B cell (primary cell): ENCODE results near the gene RCSD1. TPM values are rescaled to one million over a fixed set of nuclear protein-coding genes. Genes with fewer than 3 reads are reported as not detected.

ENCODE experiments used
- ATAC-seq: fragments of 200-7000 bp; cut with Tn5 transposase; one replicate; pipeline ENCODE4 v1.10.0; 2021; ENCODE audit warnings: low read depth, mild to moderate bottlenecking, moderate number of reproducible peaks, moderate library complexity
- CTCF ChIA-PET: fragments of 350-600 bp; sonication (Branson Sonifier 250); formaldehyde crosslinking; loops from one replicate; lab custom pipeline; 2021; ENCODE audit warnings: antibody characterized with exemption, inconsistent platforms; lab: Charles Lee
- POLR2A ChIA-PET: fragments of 350-600 bp; sonication (Branson Sonifier 250); formaldehyde crosslinking; loops from one replicate; lab custom pipeline; 2021; ENCODE audit warnings: antibody characterized with exemption; lab: Charles Lee
- DNase-seq: peaks from one replicate; pipeline ENCODE4 v3.0.0; 2013
- H2AFZ ChIP-seq: 2 replicates; pipeline ENCODE4 v1.6.1; 2012; ENCODE audit warnings: mild to moderate bottlenecking, low read depth, low read length; ENCODE audit not compliant: insufficient read depth, poor library complexity, severe bottlenecking
- H3K27ac ChIP-seq, 2 donors: 1 replicate in 1 of 2; 2 replicates in 1 of 2; pipeline ENCODE4 v1.5.1; 2012 to 2013; ENCODE audit warnings: low read length in 2 of 2, mild to moderate bottlenecking in 2 of 2, moderate library complexity in 1 of 2
- H3K27me3 ChIP-seq, 4 experiments: fragments of 200-600 bp in 1 of 4; sonication (generic) in 1 of 4; replicated peaks in 1 of 4; 1 replicate in 2 of 4; 2 replicates in 2 of 4; pipeline versions ENCODE4 v1.6.1 to v1.7.0; 2013 to 2016; ENCODE audit warnings: low read length in 3 of 4, mild to moderate bottlenecking in 2 of 4, mixed read lengths in 1 of 4, moderate library complexity in 1 of 4; ENCODE audit not compliant: insufficient read depth in 4 of 4, control insufficient read depth in 3 of 4; ENCODE audit errors: control extremely low read depth in 1 of 4
- H3K36me3 ChIP-seq, 2 experiments: replicated peaks in 1 of 2; 1 replicate in 1 of 2; 2 replicates in 1 of 2; pipeline versions ENCODE4 v1.6.1 to v1.7.1; 2013; ENCODE audit warnings: low read length in 1 of 2; ENCODE audit not compliant: insufficient read depth in 2 of 2, control insufficient read depth in 1 of 2; ENCODE audit errors: control extremely low read depth in 1 of 2, extremely low read depth in 1 of 2
- H3K4me1 ChIP-seq, 2 donors: fragments of 200-600 bp in 1 of 2; sonication (generic) in 1 of 2; 1 replicate in 1 of 2; 2 replicates in 1 of 2; pipeline versions ENCODE4 v1.5.1 to v1.6.1; 2013 to 2017; ENCODE audit warnings: low read length in 2 of 2; ENCODE audit not compliant: control insufficient read depth in 2 of 2, insufficient read depth in 2 of 2
- H3K4me2 ChIP-seq: replicated peaks from 2 replicates; pipeline ENCODE3; 2012; ENCODE audit warnings: mild to moderate bottlenecking, low read depth, low read length; ENCODE audit not compliant: poor library complexity, severe bottlenecking
- H3K4me3 ChIP-seq, 5 experiments: fragments of 200-600 bp in 1 of 5; sonication (generic) in 1 of 5; 1 replicate in 3 of 5; 2 replicates in 2 of 5; pipeline versions ENCODE4 v1.5.1 to v1.7.0; 2011 to 2016; ENCODE audit warnings: low read length in 4 of 5, mild to moderate bottlenecking in 4 of 5, low read depth in 2 of 5, control low read depth in 1 of 5, moderate library complexity in 1 of 5; ENCODE audit not compliant: insufficient read depth in 1 of 5; ENCODE audit errors: control extremely low read depth in 1 of 5, extremely low read depth in 1 of 5
- H3K79me2 ChIP-seq: fragments of 200-600 bp; sonication (generic); one replicate; pipeline ENCODE4 v1.6.0; 2016; ENCODE audit warnings: low read length; ENCODE audit not compliant: control insufficient read depth, insufficient read depth
- H3K9ac ChIP-seq: fragments of 200-600 bp; sonication (generic); 2 replicates; pipeline ENCODE4 v1.6.1; 2017; ENCODE audit warnings: mild to moderate bottlenecking, low read length, moderate library complexity
- H3K9me3 ChIP-seq, 3 donors: one replicate each; pipeline versions ENCODE4 v1.6.1 to v1.7.1; 2013; ENCODE audit warnings: low read length in 2 of 3; ENCODE audit not compliant: control insufficient read depth in 2 of 3, insufficient read depth in 1 of 3; ENCODE audit errors: control extremely low read depth in 1 of 3
- H4K20me1 ChIP-seq: 2 replicates; pipeline ENCODE4 v1.6.0; 2012; ENCODE audit warnings: mild to moderate bottlenecking, low read length; ENCODE audit not compliant: insufficient read depth, control insufficient read depth, poor library complexity, severe bottlenecking
- H3K27ac Mint-ChIP-seq: one replicate; pipeline ENCODE4 v1.8.0; 2021; ENCODE audit warnings: mixed read lengths
- H3K27me3 Mint-ChIP-seq: one replicate; pipeline ENCODE4 v1.8.0; 2021; ENCODE audit warnings: mixed read lengths
- H3K4me1 Mint-ChIP-seq: one replicate; pipeline ENCODE4 v1.8.0; 2021; ENCODE audit warnings: mixed read lengths
- H3K4me3 Mint-ChIP-seq: one replicate; pipeline ENCODE4 v1.8.0; 2021; ENCODE audit warnings: mixed read lengths
- H3K9me3 Mint-ChIP-seq: one replicate; pipeline ENCODE4 v1.8.0; 2022; ENCODE audit warnings: mixed read lengths; ENCODE audit not compliant: insufficient read depth
- EZH2 ChIP-seq: IDR thresholded peaks from 2 replicates; pipeline ENCODE4 v1.6.1; 2012; ENCODE audit warnings: borderline replicate concordance, low read depth, mild to moderate bottlenecking, moderate library complexity, low read length; ENCODE audit not compliant: insufficient read depth, poor library complexity, severe bottlenecking
- WGBS: methylation state at CpG from one replicate; pipeline ENCODE4 v1.1.5; 2013; ENCODE audit warnings: missing lambda C conversion rate; ENCODE audit not compliant: insufficient coverage; 5-methylcytosine and 5-hydroxymethylcytosine counted together
- intact Hi-C: fragments of 100-400 bp; cut with micrococcal nuclease; formaldehyde crosslinking; loops from one replicate; pipeline ENCODE4 v1.10.0; 2022
- polyA plus RNA-seq: library from polyadenylated mRNA; depleted of rRNA; stranded (reverse); fragments of >200 nt; gene quantifications from 2 replicates; pipeline ENCODE4 v1.2.3, GENCODE V29; 2012
- total RNA-seq, 2 donors: library from RNA; stranded (reverse); fragments of 120-200 nt in 1 of 2; gene quantifications; 1 replicate in 1 of 2; 2 replicates in 1 of 2; pipeline versions ENCODE4 v1.2.3 to v1.2.4, GENCODE V29; 2013 to 2022
- TF ChIP-seq, protein P1 (sequence below): fragments of 200-600 bp; IDR thresholded peaks from one replicate; pipeline ENCODE4 v1.8.0; 2022; ENCODE audit warnings: antibody characterized with exemption, mild to moderate bottlenecking

RCSD1 gene
- total and polyA plus RNA-seq, 2 donors (not counting 1 experiment from before 2014, with no cell fraction given), result 129 to 525 TPM

DNA sequence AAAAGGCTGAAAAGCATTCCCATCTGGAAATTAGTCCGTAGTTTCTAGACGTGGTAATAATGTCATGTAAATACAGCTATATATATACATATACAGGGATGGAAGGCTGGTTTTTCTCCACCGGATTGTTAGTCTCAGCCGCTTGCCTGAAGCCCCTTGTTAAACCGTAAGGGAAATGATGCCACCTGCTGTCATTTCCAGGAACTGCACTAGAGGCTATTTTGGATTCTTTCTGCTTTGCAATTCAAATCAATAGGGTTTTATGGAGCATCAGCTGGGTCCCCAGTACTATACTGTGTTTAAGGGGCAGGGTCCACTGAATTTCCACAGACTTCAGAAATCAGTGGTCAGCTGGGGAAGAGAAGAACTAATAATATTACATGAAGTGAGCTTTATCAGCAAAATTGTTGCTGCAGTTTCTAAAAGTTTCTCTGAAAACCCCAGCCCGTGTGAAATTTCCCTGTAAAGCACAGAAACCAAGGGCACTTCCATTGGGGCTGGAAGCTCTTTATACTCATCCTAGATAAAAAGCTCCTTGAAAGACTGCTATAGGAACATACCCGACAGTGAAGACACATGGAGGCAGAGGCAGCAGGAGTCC lies 58.0 kb downstream of the RCSD1 start:
- Histone ChIP-seq H3K9me3 (no peaks in the 10 kb centered on the region), H3K27me3 (no peaks in the 10 kb centered on the region), H2AFZ (no peak overlapping the region), H3K4me1 (peaks cover 4 to 21% of the 10 kb centered on the region in 2 donors), H3K36me3 (peaks cover 18 to 94% of the 10 kb centered on the region in 2 experiments), H3K79me2 (peaks cover 61% of the 10 kb centered on the region), H3K4me2 (peak overlapping the region; percentile 36), H3K4me3 (no peak overlapping the region), H3K27ac (peak overlapping the region in 1 of 2 donors; percentile 58), H3K9ac (no peak overlapping the region), H4K20me1 (peaks cover 92% of the 10 kb centered on the region)
- peaks cover 48% of the 10 kb centered on the region for H3K4me1 Mint-ChIP-seq
- peak; percentile 76 for ATAC-seq
- TF ChIP-seq, protein P1, sequence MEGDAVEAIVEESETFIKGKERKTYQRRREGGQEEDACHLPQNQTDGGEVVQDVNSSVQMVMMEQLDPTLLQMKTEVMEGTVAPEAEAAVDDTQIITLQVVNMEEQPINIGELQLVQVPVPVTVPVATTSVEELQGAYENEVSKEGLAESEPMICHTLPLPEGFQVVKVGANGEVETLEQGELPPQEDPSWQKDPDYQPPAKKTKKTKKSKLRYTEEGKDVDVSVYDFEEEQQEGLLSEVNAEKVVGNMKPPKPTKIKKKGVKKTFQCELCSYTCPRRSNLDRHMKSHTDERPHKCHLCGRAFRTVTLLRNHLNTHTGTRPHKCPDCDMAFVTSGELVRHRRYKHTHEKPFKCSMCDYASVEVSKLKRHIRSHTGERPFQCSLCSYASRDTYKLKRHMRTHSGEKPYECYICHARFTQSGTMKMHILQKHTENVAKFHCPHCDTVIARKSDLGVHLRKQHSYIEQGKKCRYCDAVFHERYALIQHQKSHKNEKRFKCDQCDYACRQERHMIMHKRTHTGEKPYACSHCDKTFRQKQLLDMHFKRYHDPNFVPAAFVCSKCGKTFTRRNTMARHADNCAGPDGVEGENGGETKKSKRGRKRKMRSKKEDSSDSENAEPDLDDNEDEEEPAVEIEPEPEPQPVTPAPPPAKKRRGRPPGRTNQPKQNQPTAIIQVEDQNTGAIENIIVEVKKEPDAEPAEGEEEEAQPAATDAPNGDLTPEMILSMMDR, result peak; percentile 96
- no peak for TF ChIP-seq EZH2
- ChIA-PET POLR2A (interaction anchor here (0.5 to 2.5 kb wide), 6 partner anchors 38 to 95 kb away, joined by 3 to 16 read pairs (median 4); no protein-coding TSS in a partner anchor), CTCF (interaction anchor here (0.6 to 3.9 kb wide), 52 partner anchors 8 to 592 kb away, joined by 3 to 201 read pairs (median 5); partner anchors contain the start of genes CREG1 and RCSD1)
- peak overlapping the region; percentile 77 for H3K27ac Mint-ChIP-seq
- H3K9me3 Mint-ChIP-seq, result no peaks in the 10 kb centered on the region
- H3K27me3 Mint-ChIP-seq, result no peaks in the 10 kb centered on the region
- intact Hi-C loops, result loop anchor here (1.0 to 2.0 kb wide), 5 partner anchors 19 to 132 kb away; no protein-coding TSS in a partner anchor
- peak; percentile 87 for DNase-seq
- H3K4me3 Mint-ChIP-seq, result no peak overlapping the region
- WGBS, result 100% methylated on average over 1 of the region's 7 CpGs

DNA sequence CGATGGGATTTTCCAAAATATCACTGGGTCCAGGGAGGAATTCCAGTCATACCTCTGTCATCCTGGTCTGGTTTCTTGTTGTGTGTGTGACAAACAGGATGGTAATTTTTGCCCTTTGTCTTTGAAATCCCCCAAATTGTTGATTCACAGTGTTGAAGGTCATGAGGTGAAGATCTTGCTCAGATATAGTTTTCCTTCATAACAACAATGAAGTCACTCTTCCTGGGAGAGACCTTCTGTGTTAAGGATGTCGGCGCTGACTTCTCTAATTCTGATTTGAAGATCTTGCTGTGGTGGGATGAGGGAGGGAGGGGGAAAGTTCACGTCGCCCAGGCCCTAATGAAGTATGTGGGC lies 59.5 kb downstream of the RCSD1 start:
- Mint-ChIP-seq H3K4me1 (peaks cover 40% of the 10 kb centered on the region), H3K27ac (peak overlapping the region; percentile 73), H3K27me3 (no peaks in the 10 kb centered on the region), H3K9me3 (no peaks in the 10 kb centered on the region), H3K4me3 (no peak overlapping the region)
- no peak overlapping the region for H3K4me3 ChIP-seq
- H2AFZ ChIP-seq, result no peak overlapping the region
- peaks cover 17 to 94% of the 10 kb centered on the region in 2 experiments for H3K36me3 ChIP-seq
- no peak overlapping the region for H3K27ac ChIP-seq
- TF ChIP-seq EZH2, result no peak
- TF ChIP-seq, protein P1, result no peak
- H3K4me1 ChIP-seq, result peaks cover 4 to 21% of the 10 kb centered on the region in 2 donors
- ChIA-PET POLR2A (interaction anchor here (1.7 kb wide), 1 partner anchor 72 kb away, joined by 3 read pairs; no protein-coding TSS in a partner anchor), CTCF (interaction anchor here (0.8 to 1.8 kb wide), 3 partner anchors 89 to 132 kb away, joined by 3 to 11 read pairs (median 4); no protein-coding TSS in a partner anchor)
- no peak for DNase-seq
- ATAC-seq, result no peak
- H3K27me3 ChIP-seq, result no peaks in the 10 kb centered on the region
- H4K20me1 ChIP-seq, result peaks cover 93% of the 10 kb centered on the region
- intact Hi-C loops, result loop anchor here (2.0 kb wide), 3 partner anchors 17 to 53 kb away; no protein-coding TSS in a partner anchor
- H3K4me2 ChIP-seq, result no peak overlapping the region
- no peak overlapping the region for H3K9ac ChIP-seq
- WGBS, result no CpG with 5 or more reads among the region's 5 CpGs
- no peaks in the 10 kb centered on the region for H3K9me3 ChIP-seq
- peaks cover 59% of the 10 kb centered on the region for H3K79me2 ChIP-seq
